Caco-2 (cell line): Measurements from ENCODE around the gene TBPL1. TPM values are rescaled to one million over a fixed set of nuclear protein-coding genes. Genes with fewer than 3 reads are reported as not detected.
A peak's percentile ranks its signal among the peaks of the same experiment; 100 is the strongest.

Experiments
- Bru-seq: library from RNA; stranded (reverse); fragments of 400-500 nt; gene quantifications from one replicate; lab custom pipeline; 2021; lab: Mats Ljungman, UMichigan
- BruChase-seq, 2 experiments: library from RNA; stranded (reverse); fragments of 400-500 nt; gene quantifications; one replicate each; lab custom pipeline; 2021; lab: Mats Ljungman, UMichigan
- BruUV-seq: library from RNA; stranded (reverse); fragments of 400-500 nt; replicated peaks from 2 replicates; lab custom pipeline; 2021; lab: Mats Ljungman, UMichigan
- CTCF ChIA-PET: fragments of 300-600 bp; sonication (Branson Sonifier 250); formaldehyde crosslinking; loops from one replicate; lab custom pipeline; 2022; ENCODE audit warnings: antibody characterized with exemption; lab: Charles Lee
- POLR2A ChIA-PET: fragments of 300-600 bp; sonication (Branson Sonifier 250); formaldehyde crosslinking; loops from one replicate; lab custom pipeline; 2022; ENCODE audit warnings: antibody characterized with exemption; lab: Charles Lee
- DNase-seq, 2 experiments: peaks; one replicate each; pipeline versions ENCODE4 v3.0.0 to v3.0.0-alpha.2; 2020 to 2022
- H3K27me3 ChIP-seq: replicated peaks from 2 replicates; pipeline ENCODE4 v1.6.0; 2011; ENCODE audit warnings: low read length; ENCODE audit not compliant: control insufficient read depth, insufficient read depth
- H3K36me3 ChIP-seq: 2 replicates; pipeline ENCODE4 v1.5.1; 2011; ENCODE audit warnings: low read length; ENCODE audit not compliant: control insufficient read depth, insufficient read depth
- H3K4me1 ChIP-seq: fragments of 250-450 bp; sonication (Bioruptor Pico); 2 replicates; pipeline ENCODE4 v1.5.1; 2020; ENCODE audit warnings: mild to moderate bottlenecking
- H3K4me3 ChIP-seq: 2 replicates; pipeline ENCODE4 v1.5.1; 2011; ENCODE audit warnings: low read depth, mild to moderate bottlenecking, control low read depth, low read length
- H3K9me3 ChIP-seq: fragments of 250-450 bp; sonication (Bioruptor Pico); 2 replicates; pipeline ENCODE4 v1.5.1; 2020; ENCODE audit warnings: mild to moderate bottlenecking, moderate library complexity
- H3K27ac Mint-ChIP-seq: one replicate; pipeline ENCODE4 v1.8.0; 2022; ENCODE audit warnings: mixed read lengths; ENCODE audit not compliant: unreplicated experiment
- H3K27me3 Mint-ChIP-seq: one replicate; pipeline ENCODE4 v1.8.0; 2022; ENCODE audit warnings: mixed read lengths; ENCODE audit not compliant: insufficient read depth, unreplicated experiment
- H3K36me3 Mint-ChIP-seq: one replicate; pipeline ENCODE4 v1.8.0; 2022; ENCODE audit warnings: mild to moderate bottlenecking, mixed read lengths; ENCODE audit not compliant: insufficient read depth, unreplicated experiment
- H3K4me1 Mint-ChIP-seq: one replicate; pipeline ENCODE4 v1.8.0; 2022; ENCODE audit warnings: low read depth, mixed read lengths; ENCODE audit not compliant: unreplicated experiment
- H3K4me3 Mint-ChIP-seq: one replicate; pipeline ENCODE4 v1.8.0; 2022; ENCODE audit warnings: mild to moderate bottlenecking, moderate library complexity, mixed read lengths; ENCODE audit not compliant: unreplicated experiment
- H3K9me3 Mint-ChIP-seq: one replicate; pipeline ENCODE4 v1.8.0; 2022; ENCODE audit warnings: mixed read lengths; ENCODE audit not compliant: unreplicated experiment
- CTCF ChIP-seq, 2 experiments: fragments of 200-600 bp in 1 of 2; IDR thresholded peaks; 1 replicate in 1 of 2; 2 replicates in 1 of 2; pipeline versions ENCODE4 v1.5.1 to v1.8.0; 2011 to 2022; ENCODE audit warnings: antibody characterized with exemption in 1 of 2, control low read depth in 1 of 2, inconsistent platforms in 1 of 2, low read depth in 1 of 2, low read length in 1 of 2, mild to moderate bottlenecking in 1 of 2, moderate library complexity in 1 of 2; ENCODE audit not compliant: insufficient read depth in 1 of 2, severe bottlenecking in 1 of 2, unreplicated experiment in 1 of 2
- intact Hi-C: fragments of 100-400 bp; cut with micrococcal nuclease; formaldehyde crosslinking; loops from one replicate; pipeline ENCODE4 v1.10.0; 2022; ENCODE audit not compliant: unreplicated experiment
- long read RNA-seq: library from polyadenylated mRNA; stranded (forward); transcript quantifications from one replicate; pipeline ENCODE4 v2.0.0, GENCODE V29; 2022
- total RNA-seq: library from RNA; stranded (reverse); gene quantifications from 2 replicates; pipeline ENCODE4 v1.2.3, GENCODE V29; 2022

Gene TBPL1
- 19.3 and 23.6 TPM in 2 replicates for total RNA-seq
- percentile 76 among the genes with signal in this experiment for Bru-seq, nascent RNA
- percentile 72 among the genes with signal in this experiment for BruChase-seq, experiment 1, labeled RNA remaining after a 2-hour chase
- percentile 61 among the genes with signal in this experiment for BruChase-seq, experiment 2, labeled RNA remaining after a 6-hour chase
- long read RNA-seq, full-length matches to known transcripts = 41 of 45 reads
- long read RNA-seq, partial matches to known transcripts = 1 of 45 reads
- long read RNA-seq, other reads (novel, unspliced or antisense) = 3 of 45 reads

- Mint-ChIP-seq H3K27me3 (peaks cover 6% of the 10 kb centered on the region), H3K27ac (peak within 1 kb of the TSS; percentile 86)
- no TSS peak for BruUV-seq
Observed at GRCh38 chr6:133952815-133953633, at the start of gene TBPL1. TSS of gene TBPL1 (plus strand) at chr6:133953224. CDS start at chr6:133980126, 26,902 bp downstream.

GRCh38 chr6:133903855-133904254, 49.2 kb upstream of the TBPL1 start:
- Mint-ChIP-seq H3K27ac (no peak overlapping the region), H3K36me3 (no peaks in the 10 kb centered on the region), H3K4me3 (no peak overlapping the region), H3K9me3 (peaks cover 8% of the 10 kb centered on the region), H3K27me3 (peaks cover 10% of the 10 kb centered on the region), H3K4me1 (no peaks in the 10 kb centered on the region)
- Histone ChIP-seq H3K9me3 (no peaks in the 10 kb centered on the region), H3K27me3 (no peaks in the 10 kb centered on the region), H3K4me1 (no peaks in the 10 kb centered on the region), H3K36me3 (no peaks in the 10 kb centered on the region), H3K4me3 (no peak overlapping the region)
- no TSS peak for BruUV-seq
- intact Hi-C loops = no loop called here
- no peak for TF ChIP-seq CTCF (IDR thresholded peaks at IDR 0.05; ENCODE audit: insufficient read depth in 1 of 2, low read depth in 1 of 2, low read length in 1 of 2, severe bottlenecking in 1 of 2, unreplicated experiment in 1 of 2)
- POLR2A ChIA-PET = no interaction called here
- CTCF ChIA-PET = no interaction called here
- DNase-seq = no peak

More at GRCh38 chr6:133952815-133953633, at the start of gene TBPL1:
- Histone ChIP-seq H3K4me1 (peaks cover 5% of the 10 kb centered on the region; the same call in 1 of the 2 replicates), H3K4me3 (peak within 1 kb of the TSS; percentile 76), H3K27me3 (no peaks in the 10 kb centered on the region), H3K9me3 (no peaks in the 10 kb centered on the region), H3K36me3 (no peaks in the 10 kb centered on the region)
- no peak for TF ChIP-seq CTCF (IDR thresholded peaks at IDR 0.05; ENCODE audit: insufficient read depth in 1 of 2, low read depth in 1 of 2, low read length in 1 of 2, severe bottlenecking in 1 of 2, unreplicated experiment in 1 of 2)
- POLR2A ChIA-PET = no interaction called here
- H3K4me1 Mint-ChIP-seq = peaks cover 7% of the 10 kb centered on the region
- no peaks in the 10 kb centered on the region for H3K36me3 Mint-ChIP-seq
- DNase-seq = peak; percentile 88 to 91
- CTCF ChIA-PET = interaction anchor here (0.7 to 1.7 kb wide), 3 partner anchors 31 to 144 kb away, joined by 4 to 5 read pairs (median 5); no protein-coding TSS in a partner anchor
- H3K4me3 Mint-ChIP-seq = peak within 1 kb of the TSS; percentile 96
- intact Hi-C loops = loop anchor here (2.0 kb wide), 2 partner anchors 20 to 28 kb away; no protein-coding TSS in a partner anchor
- no peaks in the 10 kb centered on the region for H3K9me3 Mint-ChIP-seq

GRCh38 chr6:133906050-133906449, 47.0 kb upstream of the TBPL1 start:
- CTCF ChIA-PET = no interaction called here
- H3K9me3 ChIP-seq = no peaks in the 10 kb centered on the region
- no peaks in the 10 kb centered on the region for H3K36me3 Mint-ChIP-seq
- no peaks in the 10 kb centered on the region for H3K4me1 Mint-ChIP-seq
- POLR2A ChIA-PET = no interaction called here
- no peaks in the 10 kb centered on the region for H3K36me3 ChIP-seq
- H3K4me3 Mint-ChIP-seq = no peak overlapping the region
- no peak for TF ChIP-seq CTCF (IDR thresholded peaks at IDR 0.05; ENCODE audit: insufficient read depth in 1 of 2, low read depth in 1 of 2, low read length in 1 of 2, severe bottlenecking in 1 of 2, unreplicated experiment in 1 of 2)
- H3K4me3 ChIP-seq = no peak overlapping the region
- no peaks in the 10 kb centered on the region for H3K4me1 ChIP-seq
- peaks cover under 1% of the 10 kb centered on the region for H3K9me3 Mint-ChIP-seq
- BruUV-seq = no TSS peak
- H3K27ac Mint-ChIP-seq = no peak overlapping the region
- DNase-seq = no peak
- H3K27me3 ChIP-seq = no peaks in the 10 kb centered on the region
- peaks cover 9% of the 10 kb centered on the region for H3K27me3 Mint-ChIP-seq
- intact Hi-C loops = no loop called here
